GM21360 (cell line): ENCODE data around the gene CAMTA1.

Source experiments
- ATAC-seq: cut with Tn5 transposase; IDR thresholded peaks from one replicate; pipeline ENCODE4 v1.9.1; 2021; ENCODE audit warnings: mild to moderate bottlenecking, moderate library complexity; ENCODE audit not compliant: unreplicated experiment

Gene CAMTA1

GRCh38 chr1:7474786-7475502 is 689.7 kb downstream of the CAMTA1 start:
- ATAC-seq: no peak

- ATAC-seq: no peak
Observed at GRCh38 chr1:7475691-7476090, 690.4 kb downstream of the CAMTA1 start.

GRCh38 chr1:7476402-7476801 is 691.1 kb downstream of the CAMTA1 start:
- ATAC-seq: no peak

GRCh38 chr1:7476861-7477547 is 691.8 kb downstream of the CAMTA1 start:
- ATAC-seq: no peak

GRCh38 chr1:7477593-7477992 is 692.3 kb downstream of the CAMTA1 start:
- no peak for ATAC-seq

- ATAC-seq: no peak
Observed at GRCh38 chr1:7478142-7478790, 693.0 kb downstream of the CAMTA1 start.

- ATAC-seq: no peak
Observed at GRCh38 chr1:7478809-7479499, 693.7 kb downstream of the CAMTA1 start.

GRCh38 chr1:7479571-7479970 is 694.3 kb downstream of the CAMTA1 start:
- no peak for ATAC-seq

GRCh38 chr1:7481194-7481593 is 695.9 kb downstream of the CAMTA1 start:
- ATAC-seq: no peak

- ATAC-seq: no peak
Observed at GRCh38 chr1:7482077-7482476, 696.8 kb downstream of the CAMTA1 start.

- no peak for ATAC-seq
Observed at GRCh38 chr1:7482772-7483495, 697.7 kb downstream of the CAMTA1 start.

- ATAC-seq: no peak
Observed at GRCh38 chr1:7483634-7484383, 698.6 kb downstream of the CAMTA1 start.

- no peak for ATAC-seq
Observed at GRCh38 chr1:7485086-7485780, 700.0 kb downstream of the CAMTA1 start.

GRCh38 chr1:7485826-7486225 is 700.6 kb downstream of the CAMTA1 start:
- ATAC-seq: no peak

- ATAC-seq: no peak
Observed at GRCh38 chr1:7487766-7488474, 702.7 kb downstream of the CAMTA1 start.

GRCh38 chr1:7488475-7488842 is 703.2 kb downstream of the CAMTA1 start:
- no peak for ATAC-seq

GRCh38 chr1:7489586-7489985 is 704.3 kb downstream of the CAMTA1 start:
- no peak for ATAC-seq

GRCh38 chr1:7490576-7490975 is 705.3 kb downstream of the CAMTA1 start:
- no peak for ATAC-seq
